Stomach (tissue), 4 donors: ENCODE results near the gene XIRP2.

Source experiments
- CTCF ChIP-seq, 7 experiments: fragments of 450-650 bp in 4 of 7; fragments of 200-600 bp in 3 of 7; sonication (generic) in 3 of 7; IDR thresholded peaks; one replicate each; pipeline ENCODE4 v1.5.1; 2016 to 2019; ENCODE audit warnings: antibody characterized with exemption in 7 of 7, control low read depth in 2 of 7, mild to moderate bottlenecking in 1 of 7
- EP300 ChIP-seq: sonication (generic); formaldehyde crosslinking; IDR thresholded peaks from one replicate; pipeline ENCODE4 v1.6.1; 2017; ENCODE audit warnings: antibody characterized with exemption
- POLR2A ChIP-seq, 4 donors: fragments of 450-650 bp; IDR thresholded peaks; one replicate each; pipeline ENCODE4 v1.6.1; 2016; ENCODE audit warnings: antibody characterized with exemption in 4 of 4, control low read depth in 2 of 4, mild to moderate bottlenecking in 1 of 4, moderate library complexity in 1 of 4
- POLR2AphosphoS5 ChIP-seq, 3 donors: sonication (generic); formaldehyde crosslinking; IDR thresholded peaks; one replicate each; pipeline ENCODE4 v1.6.1; 2016; ENCODE audit warnings: antibody characterized with exemption in 3 of 3

- TF ChIP-seq CTCF (IDR thresholded peaks at IDR 0.05) (no peak), POLR2AphosphoS5 (IDR thresholded peaks at IDR 0.05) (peak in 2 of 3 donors; percentile 35 to 70), EP300 (no peak), POLR2A (IDR thresholded peaks at IDR 0.05) (no peak)
Measured at GRCh38 chr2:167140767-167141166, 252.5 kb downstream of the XIRP2 start.
